Nephron progenitor cell (in vitro differentiated cells): ENCODE data around the gene TMEM203.
"Not testable (repeated sequence)": the region's sequence is repeated elsewhere in the genome, so short reads cannot be mapped to it uniquely, and the experiment has no call there.

Experiments
- DNase-seq: peaks from one replicate; pipeline ENCODE4 v3.0.0; 2021
- H3K27ac Mint-ChIP-seq: 2 replicates; pipeline ENCODE4 v1.8.0; 2021; ENCODE audit warnings: mild to moderate bottlenecking, moderate library complexity, mixed read lengths
- H3K27me3 Mint-ChIP-seq: 2 replicates; pipeline ENCODE4 v1.8.0; 2021; ENCODE audit warnings: mild to moderate bottlenecking, low read depth, mixed read lengths; ENCODE audit not compliant: poor library complexity
- H3K36me3 Mint-ChIP-seq: 2 replicates; pipeline ENCODE4 v1.8.0; 2021; ENCODE audit warnings: low read depth, mixed read lengths
- H3K4me1 Mint-ChIP-seq: 2 replicates; pipeline ENCODE4 v1.8.0; 2021; ENCODE audit warnings: mixed read lengths
- H3K4me3 Mint-ChIP-seq: 2 replicates; pipeline ENCODE4 v1.8.0; 2021; ENCODE audit warnings: mild to moderate bottlenecking, moderate library complexity, mixed read lengths
- H3K9me3 Mint-ChIP-seq: 2 replicates; pipeline ENCODE4 v1.8.0; 2021; ENCODE audit warnings: mild to moderate bottlenecking, moderate library complexity, mixed read lengths
- CTCF ChIP-seq: fragments of 200-600 bp; sonication (generic); IDR thresholded peaks from 2 replicates; pipeline ENCODE4 v1.5.0; 2021; ENCODE audit warnings: antibody characterized with exemption

Gene TMEM203

GRCh38 chr9:137245450-137246421 is 40.3 kb upstream of the TMEM203 start:
- Mint-ChIP-seq H3K9me3 (no peaks in the 10 kb centered on the region), H3K27me3 (peaks cover 10% of the 10 kb centered on the region), H3K27ac (no peak overlapping the region), H3K4me3 (no peak overlapping the region), H3K36me3 (peaks cover 15% of the 10 kb centered on the region), H3K4me1 (peaks cover 54% of the 10 kb centered on the region)
- no peak for TF ChIP-seq CTCF
- DNase-seq: no peak

DNA sequence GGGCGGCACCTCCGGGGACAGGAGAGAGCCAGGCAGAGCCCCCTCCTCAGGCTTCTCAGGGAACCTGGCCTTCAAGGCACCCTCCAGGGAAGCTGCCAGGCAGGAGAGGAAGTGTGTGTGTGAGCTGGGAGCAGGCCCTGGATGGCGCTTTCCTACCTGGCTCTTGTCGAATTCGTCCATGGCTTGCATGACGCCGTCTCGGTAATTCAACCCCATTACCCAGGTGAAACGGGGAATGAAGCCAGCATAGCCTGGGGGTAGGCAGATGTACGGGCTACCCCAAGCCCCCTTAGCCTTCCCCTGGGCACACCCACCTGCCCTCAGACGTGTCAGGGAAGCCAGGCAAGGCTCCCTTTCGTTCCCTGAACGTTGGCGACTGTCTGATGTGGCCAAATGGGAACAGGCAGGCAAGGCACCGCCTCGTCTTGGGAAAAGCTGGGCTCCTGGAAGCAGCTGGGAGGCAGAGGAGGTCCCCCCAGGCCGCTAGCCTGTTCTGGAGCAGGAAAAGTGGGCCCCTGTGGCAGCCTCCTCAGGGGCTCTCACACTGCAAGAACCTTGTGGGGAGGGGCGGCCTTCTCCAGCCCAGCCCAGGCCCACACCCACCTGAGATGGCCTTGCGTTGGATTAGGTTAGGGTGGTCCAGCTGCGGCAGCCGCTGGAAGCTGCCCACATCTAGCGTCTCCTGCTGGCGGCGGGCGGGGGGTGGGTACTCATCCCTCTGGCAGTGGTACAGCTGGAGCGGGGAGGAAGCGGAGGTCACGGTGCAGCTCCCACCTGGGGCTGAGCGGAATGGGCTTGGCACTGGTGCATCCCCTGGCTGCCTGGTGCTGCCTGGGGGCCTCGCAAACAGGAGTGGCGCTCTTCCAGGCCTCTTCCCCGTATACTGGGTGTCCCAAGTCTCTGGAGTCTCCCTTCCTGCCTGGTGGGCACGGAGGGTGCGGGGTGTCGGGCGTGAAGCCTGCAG is 39.3 kb upstream of the TMEM203 start:
- H3K27me3 Mint-ChIP-seq: peaks cover 10% of the 10 kb centered on the region
- peaks cover 15% of the 10 kb centered on the region for H3K36me3 Mint-ChIP-seq
- H3K9me3 Mint-ChIP-seq: no peaks in the 10 kb centered on the region
- H3K4me1 Mint-ChIP-seq: peaks cover 50% of the 10 kb centered on the region
- DNase-seq: no peak
- peak overlapping the region; percentile 22 for H3K27ac Mint-ChIP-seq
- no peak overlapping the region for H3K4me3 Mint-ChIP-seq
- no peak for TF ChIP-seq CTCF

DNA sequence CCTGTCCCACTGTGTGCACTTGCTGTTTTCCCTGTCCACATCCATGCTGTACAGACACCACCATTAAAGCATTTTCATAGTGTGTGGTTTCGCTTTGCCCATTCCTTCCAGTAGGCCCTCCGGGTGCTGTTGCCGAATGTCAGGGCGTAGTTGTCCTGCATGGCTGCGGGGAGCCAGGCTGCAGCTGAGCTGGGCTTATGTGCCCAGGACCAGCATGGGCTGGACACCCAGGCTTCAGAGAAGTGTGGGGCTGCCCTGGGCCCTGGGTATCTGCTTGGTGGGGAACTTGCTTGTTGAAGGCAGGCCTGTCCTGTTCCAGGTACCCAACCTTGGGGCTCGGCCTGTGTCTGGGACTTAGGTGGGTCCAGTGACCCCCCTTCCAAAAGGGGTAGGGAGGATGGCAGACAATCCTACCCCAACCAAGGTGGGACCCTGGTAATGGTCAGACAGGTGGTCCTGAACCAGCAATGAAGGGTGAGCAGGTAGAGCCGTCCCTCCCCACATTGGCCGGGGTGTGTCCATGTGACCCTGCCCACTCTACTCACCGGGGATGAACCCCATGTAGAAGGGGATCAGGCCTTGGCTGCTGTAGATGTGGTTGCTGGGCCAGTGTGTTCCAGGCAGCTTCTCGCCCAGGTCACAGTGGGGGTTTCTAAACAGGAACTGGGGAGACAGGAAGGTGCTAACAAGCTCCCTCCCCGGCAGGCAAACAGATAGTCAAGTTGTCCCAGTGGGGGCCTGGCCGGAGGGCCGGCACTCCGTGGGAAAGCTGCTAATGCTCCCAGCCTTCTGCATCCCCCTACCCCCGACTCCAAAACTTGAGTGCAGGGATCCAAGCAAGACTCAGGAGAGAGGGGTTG is 38.4 kb upstream of the TMEM203 start:
- Mint-ChIP-seq H3K27me3 (peaks cover 10% of the 10 kb centered on the region), H3K4me1 (peaks cover 53% of the 10 kb centered on the region), H3K27ac (peak overlapping the region; percentile 22), H3K36me3 (peaks cover 15% of the 10 kb centered on the region), H3K4me3 (peak overlapping the region; percentile 89), H3K9me3 (no peaks in the 10 kb centered on the region)
- DNase-seq: no peak
- no peak for TF ChIP-seq CTCF

DNA sequence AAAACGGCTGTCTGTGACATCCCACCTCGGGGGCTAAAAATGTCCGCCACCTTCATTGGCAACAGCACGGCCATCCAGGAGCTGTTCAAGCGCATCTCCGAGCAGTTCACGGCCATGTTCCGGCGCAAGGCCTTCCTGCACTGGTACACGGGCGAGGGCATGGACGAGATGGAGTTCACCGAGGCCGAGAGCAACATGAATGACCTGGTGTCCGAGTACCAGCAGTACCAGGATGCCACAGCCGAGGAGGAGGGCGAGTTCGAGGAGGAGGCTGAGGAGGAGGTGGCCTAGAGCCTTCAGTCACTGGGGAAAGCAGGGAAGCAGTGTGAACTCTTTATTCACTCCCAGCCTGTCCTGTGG is 37.8 kb upstream of the TMEM203 start:
- Mint-ChIP-seq H3K4me1 (peaks cover 59% of the 10 kb centered on the region), H3K4me3 (peak overlapping the region; percentile 89), H3K27ac (peak overlapping the region; percentile 36), H3K27me3 (peaks cover 10% of the 10 kb centered on the region), H3K36me3 (peaks cover 15% of the 10 kb centered on the region)
- DNase-seq, H3K9me3 Mint-ChIP-seq: not testable (repeated sequence)

DNA sequence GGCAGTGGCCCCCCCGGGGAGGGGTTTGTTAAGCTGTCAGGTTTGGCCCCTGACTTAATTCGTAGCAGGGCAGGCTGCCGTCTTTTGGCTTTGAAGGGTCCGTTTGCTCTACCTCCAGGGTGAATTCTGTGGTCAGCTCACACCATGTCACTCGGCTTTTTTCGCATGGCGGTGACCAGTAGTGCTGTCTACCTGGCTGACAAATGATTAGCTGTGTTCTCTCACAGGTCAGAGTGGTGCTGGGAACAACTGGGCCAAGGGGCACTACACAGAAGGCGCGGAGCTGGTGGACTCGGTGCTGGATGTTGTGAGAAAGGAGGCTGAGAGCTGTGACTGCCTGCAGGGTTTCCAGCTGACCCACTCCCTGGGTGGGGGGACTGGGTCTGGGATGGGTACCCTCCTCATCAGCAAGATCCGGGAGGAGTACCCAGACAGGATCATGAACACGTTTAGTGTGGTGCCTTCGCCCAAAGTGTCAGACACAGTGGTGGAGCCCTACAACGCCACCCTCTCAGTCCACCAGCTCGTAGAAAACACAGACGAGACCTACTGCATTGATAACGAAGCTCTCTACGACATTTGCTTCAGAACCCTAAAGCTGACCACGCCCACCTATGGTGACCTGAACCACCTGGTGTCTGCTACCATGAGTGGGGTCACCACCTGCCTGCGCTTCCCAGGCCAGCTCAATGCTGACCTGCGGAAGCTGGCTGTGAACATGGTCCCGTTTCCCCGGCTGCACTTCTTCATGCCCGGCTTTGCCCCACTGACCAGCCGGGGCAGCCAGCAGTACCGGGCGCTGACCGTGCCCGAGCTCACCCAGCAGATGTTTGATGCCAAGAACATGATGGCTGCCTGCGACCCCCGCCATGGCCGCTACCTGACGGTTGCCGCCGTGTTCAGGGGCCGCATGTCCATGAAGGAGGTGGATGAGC is 37.1 kb upstream of the TMEM203 start:
- H3K9me3 Mint-ChIP-seq: no peaks in the 10 kb centered on the region
- H3K27me3 Mint-ChIP-seq: peaks cover 8% of the 10 kb centered on the region
- TF ChIP-seq CTCF: no peak
- DNase-seq: no peak
- peak overlapping the region; percentile 51 for H3K27ac Mint-ChIP-seq
- H3K4me1 Mint-ChIP-seq: peaks cover 60% of the 10 kb centered on the region
- H3K36me3 Mint-ChIP-seq: peaks cover 15% of the 10 kb centered on the region
- H3K4me3 Mint-ChIP-seq: peak overlapping the region; percentile 89
